ENCODE measurements around the gene SOCS6. TPM values are rescaled to one million over a fixed set of nuclear protein-coding genes. Genes with fewer than 3 reads are reported as not detected.
"Not testable (repeated sequence)": the region's sequence is repeated elsewhere in the genome, so short reads cannot be mapped to it uniquely, and the experiment has no call there.

SOCS6 gene
- polyA plus RNA-seq, 2 of the 4 experiments (the other 2 are of a cell fraction), result 31.2 to 88.2 TPM

DNA sequence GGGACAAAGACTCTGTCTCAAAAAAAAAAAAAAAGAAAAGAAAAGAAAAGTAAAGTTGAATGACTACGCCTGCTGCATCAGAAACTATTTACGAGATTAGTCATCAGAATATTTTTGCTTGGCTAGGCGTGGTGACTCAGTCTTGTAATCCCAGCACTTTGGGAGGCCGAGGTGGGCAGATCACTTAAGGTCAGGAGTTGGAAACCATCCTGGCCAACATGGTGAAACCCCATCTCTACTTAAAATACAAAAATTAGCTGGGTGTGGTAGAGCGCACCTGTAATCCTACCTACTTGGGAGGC, 69.2 kb downstream of the SOCS6 start:
- 0 out of 5 replicates have a peak, but pooled peaks of 1 of the 2 experiments have one; percentile 27 for TF ChIP-seq RAD21 (conservative IDR thresholded peaks at IDR 0.05 in 1 of 2, IDR thresholded peaks at IDR 0.05 in 1 of 2)
- TF ChIP-seq EHF (CRISPR knock-in tag; IDR thresholded peaks at IDR 0.05), result peak; percentile 31; the same call in 1 of the 2 replicates
- peak; percentile 77; the same call in 1 of the 2 replicates for TF ChIP-seq GATA3 (IDR thresholded peaks at IDR 0.05; ENCODE audit: borderline replicate concordance)
- TF ChIP-seq EP300 (IDR thresholded peaks at IDR 0.05), result peak; percentile 69 to 86; a peak in 3 of 5 replicates
- peak; percentile 63; the same call in 1 of the 2 replicates for TF ChIP-seq FOSL2 (IDR thresholded peaks at IDR 0.05)
- TF ChIP-seq FOSL2 (CRISPR knock-in tag; IDR thresholded peaks at IDR 0.05), result peak; percentile 91
- TF ChIP-seq SMC3 (IDR thresholded peaks at IDR 0.05), result 0 out of 3 replicates have a peak, but pooled peaks have one; percentile 24
- peak; percentile 39 to 54; a peak in 2 of 4 replicates for TF ChIP-seq CEBPB (IDR thresholded peaks at IDR 0.05)
- peak; percentile 44 to 66; a peak in 3 of 5 replicates for TF ChIP-seq JUN (IDR thresholded peaks at IDR 0.05)
- TF ChIP-seq JUNB (IDR thresholded peaks at IDR 0.05), result peak; percentile 82
- ATAC-seq (peak; percentile 84 to 86), DNase-seq (ENCODE audit: low read depth in 1 of 2, low spot score in 1 of 2) (peak in 1 of 2 experiments; percentile 92)
- Histone ChIP-seq H3K4me2 (peak overlapping the region; percentile 83), H3K4me1 (peaks cover 39% of the 10 kb centered on the region), H3K27ac (peak overlapping the region; percentile 97), H3K9me3 (peaks cover 35% of the 10 kb centered on the region), H3K4me3 (0 out of 3 replicates have a peak overlapping the region, but pooled peaks have one; percentile 29)
- ChIA-PET CTCF (interaction anchor here (1.0 to 2.1 kb wide), 3 partner anchors 15 to 54 kb away, joined by 3 to 7 read pairs (median 3); no protein-coding TSS in a partner anchor), POLR2A (interaction anchor here (0.7 to 3.0 kb wide), 9 partner anchors 15 to 93 kb away, joined by 3 to 32 read pairs (median 4); no protein-coding TSS in a partner anchor)
- not testable (repeated sequence) for FAIRE-seq
- 3% methylated on average over 5 of the region's 5 CpGs for WGBS (ENCODE audit: missing lambda C conversion rate)

DNA sequence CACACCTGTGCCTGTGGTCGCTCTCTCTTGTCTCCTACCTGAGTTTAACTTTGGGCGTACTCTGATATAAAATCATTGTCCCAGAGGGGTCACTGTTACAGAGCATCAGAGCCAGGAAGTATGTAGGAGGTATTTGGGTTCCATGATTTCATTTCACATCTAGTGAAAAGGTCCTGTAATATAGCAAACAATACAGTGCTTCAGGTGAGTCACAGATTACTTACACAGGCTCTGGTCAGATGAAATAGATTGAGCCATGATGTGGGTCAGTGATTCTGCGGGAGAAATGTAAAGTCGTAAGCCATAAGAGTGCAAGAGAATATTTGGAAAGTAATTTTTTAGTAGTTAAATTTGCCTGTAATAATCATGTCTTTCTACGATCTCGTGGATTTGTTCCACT, 70.2 kb downstream of the SOCS6 start:
- ATAC-seq (peak; percentile 7 to 20; a peak in 2 of 6 replicates), DNase-seq (ENCODE audit: low read depth in 1 of 2, low spot score in 1 of 2) (peak in 1 of 2 experiments; percentile 43), FAIRE-seq (no peak)
- ChIA-PET CTCF (no interaction called here), POLR2A (interaction anchor here (3.0 kb wide), 1 partner anchor 14 kb away, joined by 32 read pairs; no protein-coding TSS in a partner anchor)
- Histone ChIP-seq H3K4me3 (no peak overlapping the region), H3K4me2 (no peak overlapping the region), H3K9me3 (peaks cover 25% of the 10 kb centered on the region), H3K27ac (peak overlapping the region; percentile 97), H3K4me1 (peaks cover 49% of the 10 kb centered on the region)
- no peak for TF ChIP-seq MAZ (IDR thresholded peaks at IDR 0.05; ENCODE audit: borderline replicate concordance, low read depth, low read length)
- no peak for TF ChIP-seq SMC3 (IDR thresholded peaks at IDR 0.05)
- no peak for TF ChIP-seq ZC3H11A (IDR thresholded peaks at IDR 0.05)
- no peak for TF ChIP-seq FOSL2 (IDR thresholded peaks at IDR 0.05)
- TF ChIP-seq FOSL2 (CRISPR knock-in tag; IDR thresholded peaks at IDR 0.05), result no peak; the same call in 1 of the 2 replicates
- TF ChIP-seq ESRRA (IDR thresholded peaks at IDR 0.05; ENCODE audit: borderline replicate concordance, low read length), result no peak
- no peak for TF ChIP-seq JUNB (IDR thresholded peaks at IDR 0.05)
- TF ChIP-seq CBX2 (IDR thresholded peaks at IDR 0.05; ENCODE audit: borderline replicate concordance, low read depth), result no peak
- no peak for TF ChIP-seq EHF (CRISPR knock-in tag; IDR thresholded peaks at IDR 0.05)
- TF ChIP-seq, protein P1, sequence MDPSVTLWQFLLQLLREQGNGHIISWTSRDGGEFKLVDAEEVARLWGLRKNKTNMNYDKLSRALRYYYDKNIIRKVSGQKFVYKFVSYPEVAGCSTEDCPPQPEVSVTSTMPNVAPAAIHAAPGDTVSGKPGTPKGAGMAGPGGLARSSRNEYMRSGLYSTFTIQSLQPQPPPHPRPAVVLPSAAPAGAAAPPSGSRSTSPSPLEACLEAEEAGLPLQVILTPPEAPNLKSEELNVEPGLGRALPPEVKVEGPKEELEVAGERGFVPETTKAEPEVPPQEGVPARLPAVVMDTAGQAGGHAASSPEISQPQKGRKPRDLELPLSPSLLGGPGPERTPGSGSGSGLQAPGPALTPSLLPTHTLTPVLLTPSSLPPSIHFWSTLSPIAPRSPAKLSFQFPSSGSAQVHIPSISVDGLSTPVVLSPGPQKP (IDR thresholded peaks at IDR 0.05; ENCODE audit: low read depth, low read length), result no peak
- no peak for TF ChIP-seq FOXS1 (CRISPR knock-in tag; IDR thresholded peaks at IDR 0.05)
- TF ChIP-seq, protein P2, sequence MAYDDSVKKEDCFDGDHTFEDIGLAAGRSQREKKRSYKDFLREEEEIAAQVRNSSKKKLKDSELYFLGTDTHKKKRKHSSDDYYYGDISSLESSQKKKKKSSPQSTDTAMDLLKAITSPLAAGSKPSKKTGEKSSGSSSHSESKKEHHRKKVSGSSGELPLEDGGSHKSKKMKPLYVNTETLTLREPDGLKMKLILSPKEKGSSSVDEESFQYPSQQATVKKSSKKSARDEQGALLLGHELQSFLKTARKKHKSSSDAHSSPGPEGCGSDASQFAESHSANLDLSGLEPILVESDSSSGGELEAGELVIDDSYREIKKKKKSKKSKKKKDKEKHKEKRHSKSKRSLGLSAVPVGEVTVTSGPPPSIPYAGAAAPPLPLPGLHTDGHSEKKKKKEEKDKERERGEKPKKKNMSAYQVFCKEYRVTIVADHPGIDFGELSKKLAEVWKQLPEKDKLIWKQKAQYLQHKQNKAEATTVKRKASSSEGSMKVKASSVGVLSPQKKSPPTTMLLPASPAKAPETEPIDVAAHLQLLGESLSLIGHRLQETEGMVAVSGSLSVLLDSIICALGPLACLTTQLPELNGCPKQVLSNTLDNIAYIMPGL (CRISPR knock-in tag; IDR thresholded peaks at IDR 0.05; ENCODE audit: borderline replicate concordance), result no peak
- TF ChIP-seq RFX5 (IDR thresholded peaks at IDR 0.05), result no peak
- no peak for TF ChIP-seq ZNF302 (CRISPR knock-in tag; IDR thresholded peaks at IDR 0.05)
- TF ChIP-seq, protein P3, sequence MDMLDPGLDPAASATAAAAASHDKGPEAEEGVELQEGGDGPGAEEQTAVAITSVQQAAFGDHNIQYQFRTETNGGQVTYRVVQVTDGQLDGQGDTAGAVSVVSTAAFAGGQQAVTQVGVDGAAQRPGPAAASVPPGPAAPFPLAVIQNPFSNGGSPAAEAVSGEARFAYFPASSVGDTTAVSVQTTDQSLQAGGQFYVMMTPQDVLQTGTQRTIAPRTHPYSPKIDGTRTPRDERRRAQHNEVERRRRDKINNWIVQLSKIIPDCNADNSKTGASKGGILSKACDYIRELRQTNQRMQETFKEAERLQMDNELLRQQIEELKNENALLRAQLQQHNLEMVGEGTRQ (IDR thresholded peaks at IDR 0.05), result no peak
- WGBS (ENCODE audit: missing lambda C conversion rate), result 89% methylated on average over 6 of the region's 6 CpGs

Measured in A549 (cell line).